Panc1 (cell line): ENCODE results near the gene UBE3B.
"Not testable (repeated sequence)": the region's sequence is repeated elsewhere in the genome, so short reads cannot be mapped to it uniquely, and the experiment has no call there.

Source experiments
- CTCF ChIP-seq: fragments of 450-650 bp; IDR thresholded peaks from 2 replicates; pipeline ENCODE4 v1.5.1; 2017; ENCODE audit warnings: mild to moderate bottlenecking
- POLR2AphosphoS5 ChIP-seq: IDR thresholded peaks from 2 replicates; pipeline ENCODE4 v1.6.1; 2012; ENCODE audit warnings: mild to moderate bottlenecking, low read depth, low read length, moderate library complexity
- SIN3A ChIP-seq: IDR thresholded peaks from 2 replicates; pipeline ENCODE4 v1.6.1; 2012; ENCODE audit warnings: low read depth, mild to moderate bottlenecking, low read length, moderate library complexity, borderline replicate concordance; ENCODE audit not compliant: insufficient read depth

- not testable (repeated sequence) for TF ChIP-seq POLR2AphosphoS5, CTCF, SIN3A
These were observed 48.6 kb upstream of the UBE3B start for GRCh38 chr12:109428804-109429203.
